SHP77 treated with DMSO at 0.1 percent for 48 hours (cell line): ENCODE data around the gene ZG16.
"Not testable (repeated sequence)": the region's sequence is repeated elsewhere in the genome, so short reads cannot be mapped to it uniquely, and the experiment has no call there.

Experiments used
- DNase-seq: peaks from one replicate; lab custom pipeline; 2025; lab: John Stamatoyannopoulos, UW

The ZG16 gene

DNA sequence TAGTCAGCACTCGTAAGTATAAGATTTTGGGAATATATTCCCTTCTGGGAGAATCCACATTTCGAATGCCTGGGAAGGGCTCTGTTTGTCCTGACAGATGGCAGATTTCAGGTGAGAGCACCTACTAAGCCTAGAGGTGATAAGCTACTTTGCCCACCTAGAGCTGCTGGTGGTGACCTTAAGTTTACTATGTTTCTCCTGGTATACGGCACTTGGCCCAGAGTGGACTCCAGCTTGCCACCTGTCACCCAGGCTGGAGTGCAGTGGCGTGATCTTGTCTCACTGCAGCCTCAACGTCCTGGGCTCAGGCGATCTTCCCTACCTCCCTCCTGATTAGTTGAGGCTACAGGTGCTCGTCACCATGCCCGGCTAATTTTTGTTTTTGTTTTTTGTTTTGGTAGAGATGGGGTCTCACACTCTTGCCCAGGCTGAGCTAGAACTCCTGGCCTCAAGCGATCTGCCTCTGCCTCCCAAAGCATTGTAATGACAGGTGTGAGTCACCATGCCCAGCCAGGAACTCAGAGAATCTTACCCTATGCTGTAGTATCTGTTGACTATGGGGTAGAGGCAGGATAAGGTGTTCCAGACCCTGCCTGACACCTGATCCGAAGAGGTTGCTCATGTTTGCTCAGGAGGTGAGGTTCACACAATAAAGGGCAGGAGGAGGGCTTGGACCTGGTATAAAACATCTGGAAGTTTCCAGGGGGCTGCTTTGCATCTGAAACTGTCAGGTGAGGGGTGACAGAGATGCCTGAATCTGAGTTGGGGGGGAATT, at the start of gene ZG16:
Gene ZG16 (plus strand): TSS at position 681 of the 775 bp plus-strand sequence. CDS start 1,011 bp downstream, outside the sequence.
- no peak for DNase-seq

- peak; percentile 7 for DNase-seq
Measured at GRCh38 chr16:29729116-29729521, 48.9 kb upstream of the ZG16 start.

DNA sequence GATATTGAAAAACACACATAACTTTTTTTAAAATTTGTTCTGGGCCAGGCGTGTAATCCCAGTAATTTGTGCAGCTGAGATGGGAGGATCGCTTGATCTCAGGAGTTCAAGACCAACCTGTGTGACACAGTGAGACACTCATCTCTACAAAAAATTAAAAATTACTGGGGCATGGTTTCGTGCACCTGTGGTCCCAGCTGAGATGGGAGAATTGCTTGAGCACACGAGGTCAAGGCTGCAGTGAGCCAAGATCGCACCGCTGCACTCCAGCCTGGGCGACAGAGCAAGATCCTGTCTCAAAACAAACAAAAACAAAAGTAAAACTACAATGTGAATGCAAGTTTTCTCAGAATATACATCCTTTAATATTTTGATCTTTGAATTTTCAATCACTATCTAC, 47.4 kb upstream of the ZG16 start:
- no peak for DNase-seq

- not testable (repeated sequence) for DNase-seq
Measured at GRCh38 chr16:29731768-29732601, 46.1 kb upstream of the ZG16 start.

DNA sequence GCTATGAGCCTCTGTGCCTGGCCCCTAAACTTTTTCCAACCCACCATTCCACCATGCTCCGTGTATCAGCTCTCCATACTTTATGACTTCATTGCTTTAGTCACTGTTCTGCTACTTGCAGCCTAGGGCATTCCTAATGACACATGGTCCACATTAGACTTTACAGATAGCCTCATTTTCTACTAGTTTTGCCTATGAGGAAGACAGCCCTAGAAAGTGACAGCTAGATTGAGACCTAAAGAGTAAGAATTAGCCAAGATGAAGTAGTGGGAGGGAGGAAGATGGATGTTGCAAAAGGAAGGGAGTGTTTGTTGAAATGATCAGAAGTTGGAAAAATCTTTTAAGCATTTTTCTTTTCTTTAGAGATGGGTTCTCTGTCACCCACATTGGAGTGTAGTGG, 43.3 kb upstream of the ZG16 start:
- no peak for DNase-seq

GRCh38 chr16:29736112-29736511, 41.9 kb upstream of the ZG16 start:
- no peak for DNase-seq

DNA sequence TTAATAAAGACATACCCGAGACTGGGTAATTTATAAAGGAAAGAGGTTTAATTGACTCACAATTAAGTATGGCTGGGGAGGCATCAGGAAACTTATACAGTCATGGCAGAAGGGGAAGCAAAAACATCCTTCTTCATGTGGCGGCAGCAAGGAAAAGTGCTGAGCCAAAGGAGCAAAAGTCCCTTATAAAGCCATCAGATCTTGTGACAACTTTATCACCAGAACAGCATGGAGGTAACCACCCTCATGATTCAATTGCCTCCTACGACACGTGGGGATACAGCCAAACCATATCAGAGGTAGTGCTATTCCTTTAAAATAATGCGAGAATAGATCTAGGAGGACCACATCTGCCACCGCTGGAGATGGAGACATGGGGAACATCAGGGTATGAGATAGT, 41.3 kb upstream of the ZG16 start:
- no peak for DNase-seq

DNA sequence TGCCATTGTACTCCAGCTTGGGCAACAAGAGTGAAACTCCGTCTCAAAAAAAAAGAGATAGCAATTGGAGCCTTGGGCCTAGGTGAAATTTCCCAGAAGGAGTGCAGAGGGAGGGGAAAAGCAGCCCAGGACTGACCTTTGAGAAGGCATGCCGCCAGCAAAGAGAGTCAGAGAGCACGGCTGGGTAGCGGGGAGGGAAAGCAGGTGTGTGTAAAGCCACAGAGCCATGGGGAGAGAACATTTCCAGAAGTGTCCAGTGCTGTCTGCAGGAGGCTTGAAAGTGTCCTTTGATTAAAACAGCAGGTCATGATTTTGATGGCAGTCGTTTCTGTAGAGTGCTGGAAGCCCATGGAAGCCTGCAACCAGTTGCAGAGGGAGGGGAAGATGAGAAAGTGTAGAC, 40.3 kb upstream of the ZG16 start:
- DNase-seq, result peak; percentile 15

DNA sequence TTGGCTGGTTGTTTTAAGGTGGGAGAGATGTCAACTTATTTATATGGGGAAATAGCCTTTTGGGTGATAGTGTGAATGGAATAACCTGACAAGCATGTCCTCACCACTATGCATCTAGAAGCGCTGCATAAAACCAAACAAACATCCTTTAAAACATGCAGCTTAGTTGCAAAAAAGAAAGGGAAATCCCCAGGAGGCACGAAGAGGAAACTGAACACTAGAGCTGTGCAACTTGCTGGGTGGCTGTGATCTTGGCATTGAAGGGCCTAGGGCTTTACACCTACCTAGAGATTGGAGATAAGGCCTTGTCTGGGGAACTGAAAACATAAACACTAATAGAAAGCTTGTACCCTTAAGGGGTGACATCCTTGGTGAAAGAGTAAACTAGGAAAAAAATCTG, 39.5 kb upstream of the ZG16 start:
- DNase-seq, result no peak

DNA sequence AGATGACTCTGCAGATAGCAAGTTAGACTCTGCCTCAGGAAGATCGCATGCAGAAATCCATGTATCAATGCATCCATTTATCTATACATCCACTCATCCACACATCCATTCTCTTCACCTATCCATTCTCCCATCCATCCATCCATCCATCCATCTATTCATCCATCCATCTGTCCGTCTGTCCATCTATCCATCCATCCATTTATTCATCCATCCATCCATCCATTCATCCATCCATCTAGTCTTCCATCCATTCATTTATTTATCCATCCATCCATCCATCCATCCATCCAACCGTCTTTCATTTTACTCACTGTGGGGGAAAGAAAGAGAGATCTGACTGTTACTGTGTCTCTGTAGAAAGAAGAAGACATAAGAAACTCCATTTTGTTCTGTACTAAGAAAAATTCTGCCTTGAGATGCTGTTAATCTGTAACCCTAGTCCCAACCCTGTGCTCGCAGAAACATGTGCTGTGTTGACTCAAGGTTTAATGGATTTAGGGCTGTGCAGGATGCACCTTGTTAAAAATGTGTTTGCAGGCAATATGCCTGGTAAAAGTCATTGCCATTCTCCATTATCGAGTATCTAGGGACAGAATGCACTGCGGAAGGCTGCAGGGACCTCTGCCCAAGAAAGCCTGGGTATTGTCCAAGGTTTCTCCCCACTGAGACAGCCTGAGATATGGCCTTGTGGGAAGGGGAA, 38.0 kb upstream of the ZG16 start:
- DNase-seq, result not testable (repeated sequence)

DNA sequence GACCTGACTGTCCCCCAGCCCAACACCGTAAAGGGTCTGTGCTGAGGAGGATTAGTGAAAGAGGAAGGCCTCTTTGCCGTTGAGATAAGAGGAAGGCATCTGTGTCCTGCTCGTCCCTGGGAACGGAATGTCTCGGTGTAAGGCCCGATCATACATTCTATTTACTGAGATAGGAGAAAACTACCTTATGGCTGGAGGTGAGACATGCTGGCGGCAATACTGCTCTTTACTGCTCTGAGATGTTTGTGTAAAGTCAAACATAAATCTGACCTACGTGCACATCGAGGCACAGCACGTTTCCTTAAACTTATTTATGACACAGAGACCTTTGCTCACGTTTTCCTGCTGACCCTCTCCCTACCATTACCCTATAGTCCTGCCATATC, 37.4 kb upstream of the ZG16 start:
- DNase-seq, result not testable (repeated sequence)

DNA sequence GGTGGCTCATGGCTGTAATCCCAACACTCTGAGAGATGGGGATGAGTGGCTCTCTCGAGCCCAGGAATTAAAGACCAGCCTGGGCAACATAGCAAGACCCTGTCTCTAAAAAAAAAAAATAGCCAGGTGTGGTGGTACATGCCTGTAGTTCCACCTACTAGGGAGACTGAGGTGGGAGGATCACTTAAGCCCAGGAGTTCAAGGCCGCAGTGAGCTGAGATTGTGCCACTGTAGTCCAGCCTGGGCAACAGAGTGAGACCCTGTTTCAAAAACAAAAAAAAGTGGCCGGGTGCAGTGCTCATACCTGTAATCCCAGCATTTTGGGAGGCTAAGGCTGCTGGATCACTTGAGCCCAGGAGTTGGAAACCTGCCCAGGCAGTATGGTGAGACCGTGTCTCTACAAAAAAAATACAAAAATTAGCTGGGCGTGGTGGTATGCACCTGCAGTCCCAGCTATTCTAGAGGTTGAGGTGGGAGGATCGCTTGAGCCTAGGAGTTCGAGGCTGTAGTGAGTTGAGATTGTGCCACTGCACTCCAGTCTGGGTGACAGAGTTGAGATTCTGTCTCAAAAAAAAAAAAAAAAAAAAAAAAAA, 35.3 kb upstream of the ZG16 start:
- DNase-seq, result no peak

DNA sequence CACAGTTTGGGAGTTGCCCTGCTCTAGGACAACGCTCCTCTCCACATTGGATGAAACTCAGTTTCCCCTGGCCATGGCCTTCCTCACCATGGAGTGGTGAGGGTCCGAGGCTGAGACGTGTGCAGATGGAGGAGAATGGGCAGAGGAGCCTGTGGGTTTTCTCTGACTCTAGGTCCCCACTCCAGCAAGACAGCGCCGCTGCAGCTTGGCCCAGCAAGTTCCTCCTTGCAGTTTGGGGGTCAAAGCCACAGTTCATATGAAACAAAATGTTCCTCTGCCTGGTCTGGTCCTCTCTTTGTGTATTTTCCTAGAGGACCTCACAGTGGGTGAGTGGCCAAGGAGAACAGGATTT, 34.6 kb upstream of the ZG16 start:
- DNase-seq, result no peak

DNA sequence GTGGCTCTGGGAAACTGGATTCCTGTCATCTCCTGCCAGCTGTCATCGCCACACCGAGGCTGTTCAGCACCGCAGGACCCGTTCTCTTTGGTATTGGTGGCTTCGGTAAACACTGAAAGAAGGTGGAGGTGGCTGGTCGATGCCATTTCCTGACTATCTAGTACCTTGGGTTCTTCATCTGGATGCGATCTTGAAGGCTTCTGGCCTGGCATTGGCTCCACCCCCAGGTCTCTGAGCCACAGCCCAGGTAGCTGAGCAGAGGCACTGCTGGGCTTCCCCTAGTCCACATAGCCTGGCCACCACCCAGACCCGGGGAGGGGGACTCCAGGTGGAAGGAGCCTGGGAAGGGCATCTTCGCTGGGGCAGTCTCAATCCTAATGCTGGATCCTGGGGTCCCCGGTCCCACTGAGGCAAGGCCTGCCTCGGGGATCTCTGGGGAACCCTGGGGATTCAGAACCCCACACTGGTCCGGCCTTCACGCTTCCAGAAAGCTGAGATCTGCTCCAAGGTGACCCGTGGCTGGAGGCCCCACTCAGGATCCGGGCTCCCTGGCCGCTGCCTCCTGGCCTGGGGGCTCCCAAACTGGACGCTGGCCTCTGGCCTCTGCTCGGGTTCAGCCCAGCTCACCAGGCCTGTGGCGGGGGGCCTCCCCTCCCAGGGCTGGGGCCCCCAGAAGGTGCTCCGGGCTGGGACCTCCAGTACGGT, 34.1 kb upstream of the ZG16 start:
- DNase-seq, result no peak

- DNase-seq, result no peak
Measured at GRCh38 chr16:29744541-29745101, 33.4 kb upstream of the ZG16 start.

- DNase-seq, result no peak
Measured at GRCh38 chr16:29745121-29745852, 32.8 kb upstream of the ZG16 start.

- no peak for DNase-seq
Measured at GRCh38 chr16:29745853-29746345, 32.2 kb upstream of the ZG16 start, which contains the start of gene C16orf54. Gene C16orf54, minus strand, starts transcription at chr16:29745990. Its CDS starts 1,039 bp downstream, at chr16:29744951.

DNA sequence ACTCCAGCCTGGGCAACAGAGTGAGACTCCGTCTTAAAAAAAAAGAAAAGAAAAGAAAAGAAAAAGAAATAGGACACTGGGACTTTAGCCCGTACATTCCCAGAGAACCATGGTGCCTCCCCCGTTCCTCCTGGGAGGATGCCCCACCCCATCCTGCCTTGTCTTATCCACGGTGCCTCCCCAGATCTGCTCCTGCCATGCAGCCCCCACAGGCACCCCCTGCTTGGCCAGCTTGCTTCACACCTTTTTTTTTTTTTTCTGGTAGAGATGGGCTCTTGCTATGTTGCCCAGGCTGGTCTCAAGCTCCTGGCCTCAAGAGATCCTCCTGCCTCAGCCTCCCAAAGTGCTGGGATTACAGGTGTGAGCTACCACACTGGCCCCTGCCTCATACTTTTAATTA, 31.5 kb upstream of the ZG16 start:
- not testable (repeated sequence) for DNase-seq

DNA sequence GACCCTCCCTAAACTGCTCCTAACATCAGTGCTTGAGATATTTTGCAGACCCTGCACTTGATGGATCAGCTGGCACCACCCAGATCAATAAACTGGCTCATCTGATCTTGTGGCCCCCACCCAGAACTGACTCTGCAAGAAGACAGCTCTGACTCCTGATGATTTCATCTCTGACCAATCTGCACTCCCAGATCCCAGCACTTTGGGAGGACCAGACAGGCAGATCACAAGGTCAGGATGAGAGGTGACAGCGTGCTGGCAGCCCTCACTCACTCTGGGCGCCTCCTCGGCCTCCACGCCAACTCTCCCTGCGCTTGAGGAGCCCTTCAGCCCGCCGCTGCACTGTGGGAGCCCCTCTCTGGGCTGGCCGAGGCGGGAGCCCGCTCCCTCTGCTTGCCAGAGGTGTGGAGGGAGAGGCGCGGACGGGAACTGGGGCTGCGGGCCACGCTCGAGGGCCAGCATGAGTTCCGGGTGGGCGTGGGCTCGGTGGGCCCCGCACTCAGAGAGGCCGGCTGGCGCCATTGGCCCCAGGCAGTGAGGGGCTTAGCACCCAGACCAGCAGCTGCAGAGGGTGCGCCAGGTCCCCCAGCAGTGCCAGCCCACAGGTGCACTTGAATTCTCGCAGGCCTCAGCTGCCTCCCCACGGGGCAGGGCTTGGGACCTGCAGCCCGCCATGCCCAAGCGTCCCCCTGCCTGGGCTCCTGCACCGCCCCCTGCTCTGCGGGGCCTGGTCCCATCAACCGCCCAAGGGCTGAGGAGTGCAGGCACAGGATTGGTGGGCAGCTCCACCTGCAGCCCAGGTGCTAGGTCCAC, 29.9 kb upstream of the ZG16 start:
- DNase-seq, result no peak
